H9 (cell line): Measurements from ENCODE around the gene DUOXA2. TPM values are rescaled to one million over a fixed set of nuclear protein-coding genes. Genes with fewer than 3 reads are reported as not detected.

Experiments
- DNase-seq: peaks from one replicate; pipeline ENCODE4 v3.0.0-alpha.2; 2017
- H2AFZ ChIP-seq: one replicate; pipeline ENCODE4 v1.6.1; 2013; ENCODE audit warnings: mild to moderate bottlenecking, low read length, control low read depth, moderate library complexity
- H2AK5ac ChIP-seq: 2 replicates; pipeline ENCODE4 v1.6.1; 2013; ENCODE audit warnings: low read length, control low read depth, mixed read lengths; ENCODE audit not compliant: insufficient read length
- H2BK120ac ChIP-seq: one replicate; pipeline ENCODE4 v1.6.1; 2013; ENCODE audit warnings: low read depth, mild to moderate bottlenecking, low read length, control low read depth, inconsistent platforms; ENCODE audit not compliant: poor library complexity, severe bottlenecking
- H2BK12ac ChIP-seq: 2 replicates; pipeline ENCODE4 v1.6.1; 2013; ENCODE audit warnings: low read length, control low read depth, mixed read lengths, low read depth; ENCODE audit not compliant: insufficient read length
- H2BK15ac ChIP-seq: 2 replicates; pipeline ENCODE4 v1.6.1; 2013; ENCODE audit warnings: low read depth, low read length, control low read depth
- H2BK20ac ChIP-seq: one replicate; pipeline ENCODE4 v1.6.1; 2013; ENCODE audit warnings: low read depth, mild to moderate bottlenecking, low read length, control low read depth, inconsistent platforms; ENCODE audit not compliant: poor library complexity, severe bottlenecking
- H2BK5ac ChIP-seq: 2 replicates; pipeline ENCODE4 v1.6.1; 2013; ENCODE audit warnings: low read length, control low read depth, mixed read lengths; ENCODE audit not compliant: insufficient read length
- H3K14ac ChIP-seq: 2 replicates; pipeline ENCODE4 v1.6.1; 2013; ENCODE audit warnings: low read length, control low read depth; ENCODE audit not compliant: insufficient read depth
- H3K18ac ChIP-seq: 2 replicates; pipeline ENCODE4 v1.6.1; 2013; ENCODE audit warnings: low read depth, mild to moderate bottlenecking, mixed read lengths, low read length, control low read depth; ENCODE audit not compliant: insufficient read length
- H3K23ac ChIP-seq: 2 replicates; pipeline ENCODE4 v1.6.1; 2013; ENCODE audit warnings: low read length, control low read depth, mixed read lengths, low read depth; ENCODE audit not compliant: insufficient read length
- H3K23me2 ChIP-seq: 2 replicates; pipeline ENCODE4 v1.6.1; 2013; ENCODE audit warnings: low read depth, mild to moderate bottlenecking, mixed read lengths, low read length, control low read depth; ENCODE audit not compliant: insufficient read length, poor library complexity, severe bottlenecking
- H3K27ac ChIP-seq: 2 replicates; pipeline ENCODE4 v1.5.1; 2013; ENCODE audit warnings: low read length, control low read depth, mixed read lengths, low read depth; ENCODE audit not compliant: insufficient read length
- H3K27me3 ChIP-seq: 2 replicates; pipeline ENCODE4 v1.6.1; 2013; ENCODE audit warnings: low read length, control low read depth, inconsistent platforms; ENCODE audit not compliant: insufficient read depth
- H3K4ac ChIP-seq: 2 replicates; pipeline ENCODE4 v1.6.1; 2013; ENCODE audit warnings: low read depth, mild to moderate bottlenecking, control low read depth, inconsistent platforms, low read length, moderate library complexity
- H3K4me1 ChIP-seq: 2 replicates; pipeline ENCODE4 v1.6.1; 2013; ENCODE audit warnings: low read length, control low read depth, inconsistent platforms; ENCODE audit not compliant: insufficient read depth
- H3K4me2 ChIP-seq: 2 replicates; pipeline ENCODE4 v1.6.1; 2013; ENCODE audit warnings: low read length, control low read depth, mixed read lengths; ENCODE audit not compliant: insufficient read length, insufficient read depth
- H3K56ac ChIP-seq: 2 replicates; pipeline ENCODE4 v1.6.1; 2013; ENCODE audit warnings: low read depth, mild to moderate bottlenecking, mixed read lengths, low read length, control low read depth; ENCODE audit not compliant: insufficient read length
- H3K79me1 ChIP-seq: 2 replicates; pipeline ENCODE4 v1.6.1; 2013; ENCODE audit warnings: low read depth, mild to moderate bottlenecking, moderate library complexity, low read length, control low read depth, inconsistent platforms; ENCODE audit not compliant: insufficient read depth, poor library complexity, severe bottlenecking
- H3K79me2 ChIP-seq: 2 replicates; pipeline ENCODE4 v1.6.1; 2013; ENCODE audit warnings: low read length, control low read depth, inconsistent platforms; ENCODE audit not compliant: insufficient read depth
- H3K9ac ChIP-seq: 2 replicates; pipeline ENCODE4 v1.6.1; 2013; ENCODE audit warnings: low read length, control low read depth, mixed read lengths; ENCODE audit not compliant: insufficient read length; ENCODE audit errors: extremely low read depth
- H3K9me3 ChIP-seq: one replicate; pipeline ENCODE4 v1.6.1; 2013; ENCODE audit warnings: low read depth, low read length, inconsistent platforms; ENCODE audit not compliant: control insufficient read depth
- H3T11ph ChIP-seq: one replicate; pipeline ENCODE4 v1.6.1; 2013; ENCODE audit warnings: mild to moderate bottlenecking, low read length, control low read depth, inconsistent platforms
- H4K20me1 ChIP-seq: one replicate; pipeline ENCODE4 v1.6.1; 2013; ENCODE audit not compliant: control insufficient read depth, insufficient read length, insufficient read depth
- H4K5ac ChIP-seq: 2 replicates; pipeline ENCODE4 v1.6.1; 2013; ENCODE audit warnings: low read depth, mild to moderate bottlenecking, mixed read lengths, low read length, control low read depth; ENCODE audit not compliant: insufficient read length
- H4K8ac ChIP-seq: replicated peaks from 2 replicates; pipeline ENCODE4 v1.6.1; 2013; ENCODE audit warnings: low read length, control low read depth, mixed read lengths, low read depth; ENCODE audit not compliant: insufficient read length
- H4K91ac ChIP-seq: 2 replicates; pipeline ENCODE4 v1.6.1; 2013; ENCODE audit warnings: low read depth, mild to moderate bottlenecking, moderate library complexity, mixed read lengths, low read length, control low read depth; ENCODE audit not compliant: insufficient read length
- H3K27ac Mint-ChIP-seq, 3 experiments: 2 replicates in 2 of 3; 3 replicates in 1 of 3; pipeline ENCODE4 v1.8.0; 2020 to 2021; ENCODE audit warnings: mixed read lengths in 3 of 3, mild to moderate bottlenecking in 1 of 3, moderate library complexity in 1 of 3
- H3K27me3 Mint-ChIP-seq: 2 replicates; pipeline ENCODE4 v1.8.0; 2021; ENCODE audit warnings: low read depth, mild to moderate bottlenecking, moderate library complexity, mixed read lengths
- H3K36me3 Mint-ChIP-seq, 3 experiments: 2 replicates in 2 of 3; 3 replicates in 1 of 3; pipeline ENCODE4 v1.8.0; 2020 to 2021; ENCODE audit warnings: low read depth in 3 of 3, mixed read lengths in 3 of 3; ENCODE audit not compliant: insufficient read depth in 1 of 3
- H3K4me1 Mint-ChIP-seq, 2 experiments: 2 replicates each; pipeline ENCODE4 v1.8.0; 2020; ENCODE audit warnings: mixed read lengths in 2 of 2
- H3K4me3 Mint-ChIP-seq, 2 experiments: 2 replicates in 1 of 2; 3 replicates in 1 of 2; pipeline ENCODE4 v1.8.0; 2020 to 2021; ENCODE audit warnings: mild to moderate bottlenecking in 2 of 2, mixed read lengths in 2 of 2, moderate library complexity in 1 of 2
- H3K9me3 Mint-ChIP-seq, 2 experiments: 2 replicates in 1 of 2; 3 replicates in 1 of 2; pipeline ENCODE4 v1.8.0; 2020; ENCODE audit warnings: mild to moderate bottlenecking in 2 of 2, mixed read lengths in 2 of 2, moderate library complexity in 1 of 2
- CTCF ChIP-seq: fragments of 200-600 bp; sonication (generic); conservative IDR thresholded peaks from 3 replicates; pipeline ENCODE4 v1.8.0; 2021; ENCODE audit warnings: antibody characterized with exemption, mild to moderate bottlenecking
- WGBS: extraction: QIAGEN DNeasy Blood & Tissue Kit; methylation state at CpG from one replicate; pipeline ENCODE4 v1.1.7; 2013; ENCODE audit warnings: missing lambda C conversion rate, low lambda C conversion rate, mixed read lengths; ENCODE audit not compliant: insufficient read length; ENCODE audit errors: extremely low coverage; 5-methylcytosine and 5-hydroxymethylcytosine counted together
- total RNA-seq: library from RNA; stranded (reverse); gene quantifications from 2 replicates; pipeline ENCODE4 v1.2.1, GENCODE V29; 2021

DUOXA2 gene
- total RNA-seq, 1 experiment from 2014 or later, result not detected

GRCh38 chr15:45155739-45156138 lies 41.6 kb downstream of the DUOXA2 start:
- Histone ChIP-seq H2BK120ac (no peak overlapping the region), H3K23me2 (no peaks in the 10 kb centered on the region), H4K91ac (no peak overlapping the region), H3K27me3 (no peaks in the 10 kb centered on the region), H3K18ac (no peak overlapping the region), H3K9ac (no peak overlapping the region), H3K9me3 (no peaks in the 10 kb centered on the region), H2AK5ac (no peak overlapping the region), H3K23ac (no peak overlapping the region), H3K4me1 (peaks cover 2% of the 10 kb centered on the region; the same call in 1 of the 2 replicates), H4K5ac (no peak overlapping the region), H2BK5ac (no peak overlapping the region), H2BK12ac (no peak overlapping the region), H3K14ac (no peak overlapping the region), H4K8ac (no peak overlapping the region), H3K79me2 (no peaks in the 10 kb centered on the region), H4K20me1 (no peaks in the 10 kb centered on the region), H3K4ac (no peak overlapping the region), H3K79me1 (no peaks in the 10 kb centered on the region), H2AFZ (no peak overlapping the region), H3K4me2 (no peak overlapping the region), H3T11ph (no peak overlapping the region), H2BK20ac (no peak overlapping the region), H3K56ac (no peak overlapping the region), H3K27ac (no peak overlapping the region), H2BK15ac (no peak overlapping the region)
- Mint-ChIP-seq H3K9me3 (no peaks in the 10 kb centered on the region; a peak in 1 of 5 replicates), H3K4me1 (peaks cover 13 to 23% of the 10 kb centered on the region in 2 experiments), H3K36me3 (no peaks in the 10 kb centered on the region), H3K4me3 (no peak overlapping the region), H3K27me3 (peaks cover 19% of the 10 kb centered on the region), H3K27ac (no peak overlapping the region)
- no CpG with 5 or more reads among the region's 8 CpGs for WGBS
- no peak for DNase-seq
- TF ChIP-seq CTCF, result no peak
